ENCODE data around the gene CARTPT. TPM values are rescaled to one million over a fixed set of nuclear protein-coding genes. Genes with fewer than 3 reads are reported as not detected.

CARTPT gene
- total and polyA plus RNA-seq, 9 of the 15 experiments (the other 6 are each of a cell fraction or from before 2014, with no cell fraction given) = not detected

GRCh38 chr5:71727978-71728377 is 8.9 kb downstream of the CARTPT start:
- Histone ChIP-seq H3K27me3 (ENCODE audit: control insufficient read depth in 2 of 2, insufficient read depth in 2 of 2, low read length in 2 of 2) (peaks cover 2 to 11% of the 10 kb centered on the region in 2 experiments; a peak in 3 of 5 replicates), H4K20me1 (replicated peaks; ENCODE audit: control insufficient read depth, insufficient read depth, low read length) (no peaks in the 10 kb centered on the region), H3K4me2 (ENCODE audit: insufficient read depth, low read length) (no peak overlapping the region), H3K9me3 (replicated peaks; ENCODE audit: control insufficient read depth, insufficient read depth, low read depth, low read length) (no peaks in the 10 kb centered on the region), H3K27ac (ENCODE audit: extremely low read depth, low read depth, low read length) (no peak overlapping the region), H3K4me3 (no peak overlapping the region), H3K9me1 (ENCODE audit: control insufficient read depth, insufficient read depth, low read length) (no peaks in the 10 kb centered on the region), H3K4me1 (replicated peaks in 1 of 2; ENCODE audit: control insufficient read depth in 2 of 2, insufficient read depth in 2 of 2, low read length in 2 of 2) (no peaks in the 10 kb centered on the region), H3K9ac (ENCODE audit: insufficient read depth in 1 of 2, low read depth in 2 of 2, low read length in 2 of 2) (no peak overlapping the region), H3K36me3 (ENCODE audit: control insufficient read depth, insufficient read depth, low read length) (no peaks in the 10 kb centered on the region), H2AFZ (ENCODE audit: low read depth, low read length) (no peak overlapping the region), H3K79me2 (ENCODE audit: control insufficient read depth, insufficient read depth, low read length) (no peaks in the 10 kb centered on the region)
- ATAC-seq (no peak), FAIRE-seq (no peak), DNase-seq (ENCODE audit: extremely low read depth in 1 of 4, low spot score in 3 of 4) (no peak)
- 8% methylated on average over 2 of the region's 2 CpGs for WGBS (ENCODE audit: insufficient coverage, low coverage, missing lambda C conversion rate)
- intact Hi-C loops (cut with micrococcal nuclease) = no loop called here
- ChIA-PET POLR2A (interaction anchor here (0.6 kb wide), 1 partner anchor 11 kb away, joined by 3 read pairs; no protein-coding TSS in a partner anchor), CTCF (ENCODE audit: low intra/inter-chr PET ratio) (no interaction called here)
- TF ChIP-seq PREB (CRISPR knock-in tag; IDR thresholded peaks at IDR 0.05) = no peak
- TF ChIP-seq, protein P1, sequence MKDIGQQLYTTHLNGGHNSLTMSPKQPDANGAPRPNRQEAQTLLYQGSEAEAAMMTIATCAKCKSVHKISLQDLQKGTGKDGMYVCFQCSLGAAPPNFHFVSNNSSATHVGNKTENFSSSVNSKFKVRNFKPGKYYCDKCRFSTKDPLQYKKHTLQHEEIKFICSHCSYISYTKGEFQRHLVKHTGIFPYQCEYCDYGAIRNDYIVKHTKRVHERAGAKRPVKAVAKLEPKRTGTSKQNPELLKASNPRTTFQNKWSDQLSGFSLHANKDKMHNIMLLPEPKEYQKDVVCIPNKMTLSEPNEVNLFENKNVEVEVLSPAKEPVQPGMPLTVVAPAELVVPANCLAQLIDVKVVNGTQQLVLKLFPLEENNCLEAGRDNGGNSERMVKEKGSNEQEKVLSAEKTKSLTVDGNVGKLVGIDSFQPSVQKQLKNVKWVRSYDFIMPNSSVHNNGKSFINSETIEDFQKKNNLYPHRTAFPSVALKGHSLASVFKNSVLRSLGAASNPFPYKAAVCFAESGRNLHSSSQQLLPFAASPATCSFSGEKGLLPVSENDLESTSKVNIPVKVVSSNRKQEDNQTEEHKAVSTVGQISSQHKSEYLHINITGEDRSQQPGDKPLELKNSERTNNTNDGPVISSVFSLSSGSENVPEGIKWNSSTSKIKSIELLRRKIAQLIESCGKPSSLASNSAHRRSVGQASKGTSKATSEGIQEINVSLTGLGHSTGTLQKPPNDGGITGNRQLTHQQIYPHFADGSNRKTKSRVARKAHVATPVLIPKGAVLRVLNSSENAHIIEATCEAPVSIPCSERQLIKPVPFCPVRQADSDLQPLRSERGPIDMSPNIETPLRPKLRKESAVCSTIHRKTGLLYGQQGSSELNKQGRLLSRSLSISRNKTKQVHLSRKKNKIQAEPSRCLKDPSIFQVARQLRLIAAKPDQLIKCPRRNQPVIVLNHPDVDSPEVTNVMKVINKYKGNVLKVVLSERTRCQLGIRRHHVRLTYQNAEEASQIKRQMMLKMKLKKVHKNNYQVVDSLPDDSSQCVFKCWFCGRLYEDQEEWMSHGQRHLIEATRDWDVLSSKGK (CRISPR knock-in tag; IDR thresholded peaks at IDR 0.05) = no peak
- TF ChIP-seq CTBP1 (IDR thresholded peaks at IDR 0.05; ENCODE audit: borderline replicate concordance) = no peak
- BruUV-seq (replicated peaks) = no TSS peak
- in situ Hi-C loops (cut with MboI) = no loop called here

All from K562 (cell line).